Measurements from ENCODE around the gene SLC23A1.

DNA sequence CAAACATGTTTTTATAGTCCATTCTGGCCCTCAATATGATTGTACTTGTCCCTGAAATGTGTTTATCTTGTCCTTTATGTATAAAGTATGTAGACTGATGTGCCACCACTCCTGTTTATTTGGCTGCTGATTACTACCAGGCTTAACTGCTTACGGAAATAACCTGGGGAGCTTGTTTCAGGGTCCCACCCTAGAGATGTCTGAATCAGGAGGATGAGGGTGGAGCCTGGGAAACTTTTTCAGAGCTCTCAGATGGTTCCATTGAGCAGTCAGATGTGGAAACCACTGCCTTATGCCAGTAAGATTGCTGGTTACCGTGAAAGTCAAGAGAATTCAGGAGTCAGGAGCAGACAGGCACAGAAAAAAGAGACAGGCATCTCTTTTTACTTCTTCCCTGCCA is 19.2 kb downstream of the SLC23A1 start:
- TF ChIP-seq, protein P1, sequence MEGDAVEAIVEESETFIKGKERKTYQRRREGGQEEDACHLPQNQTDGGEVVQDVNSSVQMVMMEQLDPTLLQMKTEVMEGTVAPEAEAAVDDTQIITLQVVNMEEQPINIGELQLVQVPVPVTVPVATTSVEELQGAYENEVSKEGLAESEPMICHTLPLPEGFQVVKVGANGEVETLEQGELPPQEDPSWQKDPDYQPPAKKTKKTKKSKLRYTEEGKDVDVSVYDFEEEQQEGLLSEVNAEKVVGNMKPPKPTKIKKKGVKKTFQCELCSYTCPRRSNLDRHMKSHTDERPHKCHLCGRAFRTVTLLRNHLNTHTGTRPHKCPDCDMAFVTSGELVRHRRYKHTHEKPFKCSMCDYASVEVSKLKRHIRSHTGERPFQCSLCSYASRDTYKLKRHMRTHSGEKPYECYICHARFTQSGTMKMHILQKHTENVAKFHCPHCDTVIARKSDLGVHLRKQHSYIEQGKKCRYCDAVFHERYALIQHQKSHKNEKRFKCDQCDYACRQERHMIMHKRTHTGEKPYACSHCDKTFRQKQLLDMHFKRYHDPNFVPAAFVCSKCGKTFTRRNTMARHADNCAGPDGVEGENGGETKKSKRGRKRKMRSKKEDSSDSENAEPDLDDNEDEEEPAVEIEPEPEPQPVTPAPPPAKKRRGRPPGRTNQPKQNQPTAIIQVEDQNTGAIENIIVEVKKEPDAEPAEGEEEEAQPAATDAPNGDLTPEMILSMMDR (conservative IDR thresholded peaks at IDR 0.05; ENCODE audit: low read depth, low read length) = no peak
- TF ChIP-seq EZH2 (IDR thresholded peaks at IDR 0.05; ENCODE audit: borderline replicate concordance, low read depth, low read length, poor library complexity, severe bottlenecking) = no peak

Measured in A673 (cell line).